GM19239 (cell line): Measurements from ENCODE around the gene ULBP2.
"Not testable (repeated sequence)": the region's sequence is repeated elsewhere in the genome, so short reads cannot be mapped to it uniquely, and the experiment has no call there.

Experiments used
- DNase-seq: peaks from one replicate; pipeline ENCODE4 v3.0.0; 2011; ENCODE audit warnings: low spot score; ENCODE audit not compliant: insufficient read length
- FAIRE-seq: peaks from 2 replicates; lab custom pipeline; 2011; peaks lifted over from hg19 to GRCh38; lab: Jason Lieb, UNC

ULBP2 gene

GRCh38 chr6:149990212-149990660 is 48.4 kb downstream of the ULBP2 start:
- DNase-seq (no peak), FAIRE-seq (no peak)

DNA sequence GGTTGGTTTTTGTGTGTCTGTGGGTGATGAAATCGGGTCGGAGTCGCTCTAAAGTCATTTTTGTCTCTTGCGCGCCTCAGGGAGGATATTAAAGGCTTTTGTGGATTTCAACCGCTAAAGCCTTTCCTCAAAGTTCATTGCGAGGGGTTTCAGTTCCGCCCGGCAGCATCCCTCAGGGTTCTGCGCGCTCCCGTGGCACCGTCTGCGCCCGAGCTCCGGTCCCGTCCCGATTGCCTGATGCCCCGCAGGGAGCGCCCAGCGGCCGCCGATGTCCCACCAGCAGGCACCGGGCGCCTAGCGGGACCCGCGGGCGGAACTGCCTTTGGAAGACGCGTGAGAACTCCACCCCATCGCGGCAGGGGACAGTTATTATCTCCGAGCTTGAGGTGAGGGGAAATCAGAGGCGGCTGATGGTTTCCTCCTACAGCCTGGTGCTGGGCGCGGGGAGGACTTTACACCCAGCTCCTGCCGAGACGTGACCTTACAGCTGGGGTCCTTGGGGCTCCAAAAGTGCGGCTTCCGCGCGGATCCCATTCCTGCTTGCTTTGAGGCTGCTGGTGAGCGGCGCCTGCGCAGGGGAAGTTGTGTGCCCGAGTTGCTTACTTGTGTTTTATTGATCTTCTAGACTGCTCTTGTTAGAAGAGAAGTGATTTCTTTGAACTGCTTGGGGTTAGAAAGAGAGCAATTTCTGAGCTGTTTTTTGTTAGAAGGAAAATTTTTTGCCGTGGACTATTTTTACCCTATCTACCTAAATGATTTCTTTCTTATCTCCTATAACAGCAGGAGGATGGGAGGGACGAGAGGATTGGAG is 49.1 kb downstream of the ULBP2 start:
- DNase-seq (no peak), FAIRE-seq (no peak)

DNA sequence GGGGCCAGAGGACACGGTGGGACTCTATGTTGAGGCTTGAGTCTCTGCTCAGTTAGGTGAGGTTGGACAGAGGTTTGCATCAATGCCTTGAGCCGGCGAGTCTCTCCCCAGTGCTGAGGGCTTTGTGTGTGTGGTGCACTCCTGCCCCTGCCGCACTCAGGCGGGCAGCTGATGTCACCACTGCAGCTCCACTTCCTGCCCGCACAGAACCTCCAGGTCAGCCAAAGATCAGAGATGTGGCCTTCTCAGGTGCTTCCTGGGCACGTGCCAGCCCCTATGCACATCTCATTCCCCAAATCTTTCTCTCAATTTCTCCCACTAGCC is 49.6 kb downstream of the ULBP2 start:
- not testable (repeated sequence) for FAIRE-seq, DNase-seq

DNA sequence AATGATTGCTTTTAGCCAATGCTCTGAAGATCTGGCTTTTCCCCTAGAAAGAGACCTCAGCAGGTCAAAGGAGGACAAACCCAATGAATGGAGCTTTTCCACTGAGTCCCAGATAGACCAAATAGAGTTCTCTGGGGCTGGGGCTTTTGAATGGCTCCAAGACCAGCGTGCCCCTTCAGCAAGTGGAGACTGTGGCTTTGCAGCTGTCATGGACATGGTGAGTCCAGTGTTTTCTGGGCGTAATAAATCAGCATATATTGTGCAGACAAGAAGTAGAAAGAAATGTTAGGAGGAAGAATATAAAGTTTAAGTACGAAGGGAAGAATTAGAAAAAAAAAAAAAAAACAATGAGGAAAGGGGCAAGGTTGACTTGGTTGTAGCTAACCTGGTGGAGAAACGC is 50.0 kb downstream of the ULBP2 start:
- no peak for FAIRE-seq
- no peak for DNase-seq

GRCh38 chr6:149995235-149995750 is 53.5 kb downstream of the ULBP2 start:
- FAIRE-seq (no peak), DNase-seq (no peak)

GRCh38 chr6:149995971-149996370 is 54.2 kb downstream of the ULBP2 start:
- FAIRE-seq (no peak), DNase-seq (no peak)
